Liver (tissue), 9 donors: ENCODE data around the gene SHB. TPM values are rescaled to one million over a fixed set of nuclear protein-coding genes. Genes with fewer than 3 reads are reported as not detected.

Experiments
- DNase-seq: peaks from one replicate; pipeline ENCODE4 v3.0.0-alpha.2; 2017; ENCODE audit warnings: low spot score
- H3K27ac ChIP-seq, 2 donors: one replicate each; pipeline ENCODE4 v1.7.0; 2013; ENCODE audit warnings: inconsistent platforms in 2 of 2, low read length in 2 of 2, control low read depth in 1 of 2, low read depth in 1 of 2, mild to moderate bottlenecking in 1 of 2
- H3K27me3 ChIP-seq, 4 donors: one replicate each; pipeline versions ENCODE4 v1.6.1 to v1.7.0; 2013; ENCODE audit warnings: low read length in 3 of 4, inconsistent platforms in 1 of 4, mild to moderate bottlenecking in 1 of 4, moderate library complexity in 1 of 4; ENCODE audit not compliant: control insufficient read depth in 4 of 4, insufficient read depth in 4 of 4
- H3K36me3 ChIP-seq, 4 donors: one replicate each; pipeline versions ENCODE4 v1.6.1 to v1.7.0; 2013; ENCODE audit warnings: low read length in 3 of 4, mild to moderate bottlenecking in 3 of 4, low read depth in 1 of 4, moderate library complexity in 1 of 4; ENCODE audit not compliant: control insufficient read depth in 4 of 4, insufficient read depth in 3 of 4
- H3K4me1 ChIP-seq, 4 donors: one replicate each; pipeline versions ENCODE4 v1.6.1 to v1.7.0; 2013; ENCODE audit warnings: low read length in 3 of 4, mild to moderate bottlenecking in 3 of 4, moderate library complexity in 1 of 4; ENCODE audit not compliant: control insufficient read depth in 4 of 4, insufficient read depth in 4 of 4
- H3K4me3 ChIP-seq, 3 donors: one replicate each; pipeline versions ENCODE4 v1.6.1 to v1.7.0; 2013; ENCODE audit warnings: low read length in 3 of 3, control low read depth in 1 of 3, low read depth in 1 of 3, mild to moderate bottlenecking in 1 of 3
- H3K9ac ChIP-seq, 2 donors: one replicate each; pipeline ENCODE4 v1.7.0; 2013; ENCODE audit warnings: low read length in 2 of 2, mild to moderate bottlenecking in 2 of 2, moderate library complexity in 2 of 2, control low read depth in 1 of 2, low read depth in 1 of 2
- H3K9me3 ChIP-seq, 4 donors: one replicate each; pipeline versions ENCODE4 v1.6.1 to v1.7.0; 2013; ENCODE audit warnings: low read length in 3 of 4; ENCODE audit not compliant: control insufficient read depth in 4 of 4
- ATF3 ChIP-seq: IDR thresholded peaks from 2 replicates; pipeline ENCODE4 v1.6.1; 2016; ENCODE audit warnings: antibody characterized with exemption
- CTCF ChIP-seq: fragments of 150-350 bp; IDR thresholded peaks from 2 replicates; pipeline ENCODE4 v1.5.1; 2017; ENCODE audit warnings: improper control_type of control experiment, low read depth, low read length; ENCODE audit not compliant: missing input control
- EGR1 ChIP-seq, 2 donors: IDR thresholded peaks; 2 replicates each; pipeline ENCODE4 v1.6.1; 2016 to 2018; ENCODE audit warnings: antibody characterized with exemption in 2 of 2, low read depth in 2 of 2
- FOXA2 ChIP-seq: IDR thresholded peaks from 2 replicates; pipeline ENCODE4 v1.6.1; 2016; ENCODE audit warnings: antibody characterized with exemption
- GABPA ChIP-seq, 2 donors: IDR thresholded peaks in 1 of 2; conservative IDR thresholded peaks in 1 of 2; 2 replicates each; pipeline ENCODE4 v1.6.1; 2016; ENCODE audit warnings: antibody characterized with exemption in 2 of 2, mild to moderate bottlenecking in 1 of 2, moderate library complexity in 1 of 2
- HNF4A ChIP-seq, 2 donors: conservative IDR thresholded peaks; 2 replicates each; pipeline ENCODE4 v1.6.1; 2016; ENCODE audit warnings: antibody characterized with exemption in 2 of 2, mild to moderate bottlenecking in 2 of 2
- HNF4G ChIP-seq: IDR thresholded peaks from 2 replicates; pipeline ENCODE4 v1.6.1; 2016; ENCODE audit warnings: antibody characterized with exemption
- JUND ChIP-seq, 2 donors: IDR thresholded peaks; 2 replicates each; pipeline ENCODE4 v1.6.1; 2016; ENCODE audit warnings: antibody characterized with exemption in 2 of 2
- MAX ChIP-seq: IDR thresholded peaks from 2 replicates; pipeline ENCODE4 v1.6.1; 2016; ENCODE audit warnings: antibody characterized with exemption
- NR2F2 ChIP-seq: IDR thresholded peaks from 2 replicates; pipeline ENCODE4 v1.6.1; 2016; ENCODE audit warnings: antibody characterized with exemption
- RAD21 ChIP-seq, 2 donors: IDR thresholded peaks; 2 replicates each; pipeline ENCODE4 v1.6.1; 2016; ENCODE audit warnings: antibody characterized with exemption in 2 of 2, mild to moderate bottlenecking in 2 of 2
- RXRA ChIP-seq, 2 donors: IDR thresholded peaks; 2 replicates each; pipeline ENCODE4 v1.6.1; 2017 to 2018; ENCODE audit warnings: antibody characterized with exemption in 2 of 2, mild to moderate bottlenecking in 1 of 2
- SP1 ChIP-seq: IDR thresholded peaks from 2 replicates; pipeline ENCODE4 v1.6.1; 2018; ENCODE audit warnings: antibody characterized with exemption, mild to moderate bottlenecking
- TAF1 ChIP-seq: conservative IDR thresholded peaks from 2 replicates; pipeline ENCODE4 v1.6.1; 2016; ENCODE audit warnings: antibody characterized with exemption, mild to moderate bottlenecking
- YY1 ChIP-seq: IDR thresholded peaks from 2 replicates; pipeline ENCODE4 v1.6.1; 2016; ENCODE audit warnings: antibody characterized with exemption, mild to moderate bottlenecking
- ZBTB33 ChIP-seq: IDR thresholded peaks from 2 replicates; pipeline ENCODE4 v1.6.1; 2016; ENCODE audit warnings: antibody characterized with exemption
- WGBS: extraction: QIAGEN DNeasy Blood & Tissue Kit; methylation state at CpG from one replicate; pipeline ENCODE4 v1.1.7; 2013; 5-methylcytosine and 5-hydroxymethylcytosine counted together
- polyA plus RNA-seq, 2 donors: library from polyadenylated mRNA; stranded (reverse) in 1 of 2; unstranded in 1 of 2; fragments of 200-250 nt in 1 of 2; fragments of >200 nt in 1 of 2; fragmentation: Nextera tagmentation in 1 of 2; extraction: Ambion mirVana in 1 of 2; gene quantifications; one replicate each; pipeline versions ENCODE4 v1.2.1 to v1.2.3, GENCODE V29; 2013 to 2015
- total RNA-seq, 2 donors: library from RNA; depleted of rRNA; stranded (reverse); fragments of >200 nt; gene quantifications; one replicate each; pipeline ENCODE4 v1.2.3, GENCODE V29; 2014
- donor health status: healthy.
- donor health status: healthy.
- donor health status: healthy.
- donor health status: healthy.
- donor health status: healthy.

SHB gene
- total and polyA plus RNA-seq, 4 donors, result 3.4 to 17.3 (median 7.0) TPM

GRCh38 chr9:38026021-38026809, 42.8 kb downstream of the SHB start:
- Histone ChIP-seq H3K36me3 (no peaks in the 10 kb centered on the region), H3K27me3 (no peaks in the 10 kb centered on the region), H3K4me3 (no peak overlapping the region), H3K9ac (no peak overlapping the region), H3K4me1 (peaks cover 21 to 93% (median 82%) of the 10 kb centered on the region in 4 donors), H3K27ac (peak overlapping the region; percentile 63 to 80), H3K9me3 (no peaks in the 10 kb centered on the region)
- 58% methylated on average over 18 of the region's 18 CpGs for WGBS
- no peak for DNase-seq
- TF ChIP-seq JUND (IDR thresholded peaks at IDR 0.05), result peak; percentile 40 to 73
- peak; percentile 37 for TF ChIP-seq SP1
- TF ChIP-seq NR2F2, result peak; percentile 92
- TF ChIP-seq GABPA (IDR thresholded peaks at IDR 0.05 in 1 of 2, conservative IDR thresholded peaks at IDR 0.05 in 1 of 2), result no peak
- peak; percentile 38 for TF ChIP-seq HNF4A (conservative IDR thresholded peaks at IDR 0.05)
- TF ChIP-seq HNF4G, result no peak
- peak; percentile 39 to 55 for TF ChIP-seq RXRA (IDR thresholded peaks at IDR 0.05)
- TF ChIP-seq RAD21 (IDR thresholded peaks at IDR 0.05), result peak in 1 of 2 donors; percentile 24

- Histone ChIP-seq H3K9ac (no peak overlapping the region), H3K36me3 (no peaks in the 10 kb centered on the region), H3K4me1 (peaks cover 22 to 89% (median 79%) of the 10 kb centered on the region in 4 donors), H3K9me3 (no peaks in the 10 kb centered on the region), H3K27me3 (no peaks in the 10 kb centered on the region), H3K27ac (peak overlapping the region; percentile 63 to 80), H3K4me3 (no peak overlapping the region)
- 93% methylated on average over 8 of the region's 8 CpGs for WGBS
- DNase-seq, result no peak
- TF ChIP-seq YY1, result no peak
- TF ChIP-seq ZBTB33, result no peak
- no peak for TF ChIP-seq RAD21 (IDR thresholded peaks at IDR 0.05)
- no peak for TF ChIP-seq TAF1
These were observed 43.9 kb downstream of the SHB start for GRCh38 chr9:38025166-38025565.

- H3K4me1 ChIP-seq, result peaks cover 21 to 89% (median 79%) of the 10 kb centered on the region in 4 donors
- DNase-seq, result no peak
- no peaks in the 10 kb centered on the region for H3K9me3 ChIP-seq
- peak overlapping the region in 1 of 3 donors; percentile 5 for H3K4me3 ChIP-seq
- whole genome bisulfite sequencing, result 25% methylated on average over 7 of the region's 7 CpGs
- no peaks in the 10 kb centered on the region for H3K27me3 ChIP-seq
- H3K36me3 ChIP-seq, result no peaks in the 10 kb centered on the region
- peak overlapping the region in 1 of 2 donors; percentile 30 for H3K9ac ChIP-seq
- peak overlapping the region; percentile 80 to 82 for H3K27ac ChIP-seq
- peak; percentile 36 for TF ChIP-seq FOXA2
- TF ChIP-seq HNF4G, result peak; percentile 57
- peak; percentile 38 to 53 for TF ChIP-seq RAD21 (IDR thresholded peaks at IDR 0.05)
- no peak for TF ChIP-seq TAF1
- peak; percentile 59 for TF ChIP-seq MAX
- peak; percentile 99 for TF ChIP-seq ATF3
- peak; percentile 77 to 89 for TF ChIP-seq JUND (IDR thresholded peaks at IDR 0.05)
- peak; percentile 96 for TF ChIP-seq RXRA (IDR thresholded peaks at IDR 0.05)
- peak; percentile 88 to 90 for TF ChIP-seq HNF4A (conservative IDR thresholded peaks at IDR 0.05)
- TF ChIP-seq EGR1 (IDR thresholded peaks at IDR 0.05; ENCODE audit: low read depth in 2 of 2), result peak; percentile 78 to 79
- peak in 1 of 2 donors; percentile 28 for TF ChIP-seq GABPA (IDR thresholded peaks at IDR 0.05 in 1 of 2, conservative IDR thresholded peaks at IDR 0.05 in 1 of 2)
- peak; percentile 12 for TF ChIP-seq NR2F2
- TF ChIP-seq SP1, result peak; percentile 84
- TF ChIP-seq CTCF, result no peak
- TF ChIP-seq ZBTB33, result peak; percentile 58
- TF ChIP-seq YY1, result peak; percentile 90
These were observed 44.9 kb downstream of the SHB start for GRCh38 chr9:38024036-38024681.
